ENCODE results near the gene PARVG. TPM values are rescaled to one million over a fixed set of nuclear protein-coding genes. Genes with fewer than 3 reads are reported as not detected.

Gene PARVG
- polyA plus RNA-seq, 2 of the 4 experiments (the other 2 are of a cell fraction): not detected

DNA sequence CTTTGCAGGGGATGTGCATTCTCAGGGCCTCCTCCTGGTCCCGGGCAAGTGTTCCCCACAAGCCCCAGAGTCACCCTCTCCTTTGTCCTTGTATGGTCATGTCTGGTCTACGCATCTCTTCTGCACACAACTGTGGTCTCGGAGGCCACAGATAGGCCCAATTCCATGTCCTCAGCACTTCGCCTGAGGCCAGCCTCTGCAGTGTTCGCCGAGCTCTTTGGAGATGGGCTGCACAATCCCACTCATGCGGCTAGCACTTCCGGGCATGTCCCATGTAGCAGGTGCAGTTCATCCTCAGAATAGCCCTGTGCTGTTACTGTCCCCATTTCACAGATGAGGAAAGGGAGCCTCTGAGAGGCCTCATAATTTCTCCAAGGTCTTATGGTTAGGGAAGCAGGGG is 7.6 kb downstream of the PARVG start:
- Histone ChIP-seq H3K4me2 (no peak overlapping the region), H3K27ac (no peak overlapping the region), H3K9me3 (no peaks in the 10 kb centered on the region), H3K4me3 (no peak overlapping the region), H3K4me1 (peaks cover 6% of the 10 kb centered on the region; the same call in 2 of the 3 replicates)
- ChIA-PET POLR2A (no interaction called here), CTCF (no interaction called here)
- ATAC-seq (no peak), FAIRE-seq (no peak), DNase-seq (ENCODE audit: low read depth in 1 of 2, low spot score in 1 of 2) (no peak)
- no peak for TF ChIP-seq RAD21 (conservative IDR thresholded peaks at IDR 0.05 in 1 of 2, IDR thresholded peaks at IDR 0.05 in 1 of 2)
- TF ChIP-seq HEYL (CRISPR knock-in tag; IDR thresholded peaks at IDR 0.05): no peak
- TF ChIP-seq KDM1A (IDR thresholded peaks at IDR 0.05; ENCODE audit: low read depth): no peak
- TF ChIP-seq NFE2L2 (conservative IDR thresholded peaks at IDR 0.05; ENCODE audit: low read length): no peak
- TF ChIP-seq, protein P1, sequence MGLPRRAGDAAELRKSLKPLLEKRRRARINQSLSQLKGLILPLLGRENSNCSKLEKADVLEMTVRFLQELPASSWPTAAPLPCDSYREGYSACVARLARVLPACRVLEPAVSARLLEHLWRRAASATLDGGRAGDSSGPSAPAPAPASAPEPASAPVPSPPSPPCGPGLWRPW (IDR thresholded peaks at IDR 0.05): no peak
- TF ChIP-seq JUNB (IDR thresholded peaks at IDR 0.05): no peak
- no peak for TF ChIP-seq POLR2A (IDR thresholded peaks at IDR 0.05; ENCODE audit: low read length)
- TF ChIP-seq TP53 (CRISPR knock-in tag; IDR thresholded peaks at IDR 0.05): no peak
- TF ChIP-seq ZSCAN20 (CRISPR knock-in tag; IDR thresholded peaks at IDR 0.05): no peak
- TF ChIP-seq, protein P2, sequence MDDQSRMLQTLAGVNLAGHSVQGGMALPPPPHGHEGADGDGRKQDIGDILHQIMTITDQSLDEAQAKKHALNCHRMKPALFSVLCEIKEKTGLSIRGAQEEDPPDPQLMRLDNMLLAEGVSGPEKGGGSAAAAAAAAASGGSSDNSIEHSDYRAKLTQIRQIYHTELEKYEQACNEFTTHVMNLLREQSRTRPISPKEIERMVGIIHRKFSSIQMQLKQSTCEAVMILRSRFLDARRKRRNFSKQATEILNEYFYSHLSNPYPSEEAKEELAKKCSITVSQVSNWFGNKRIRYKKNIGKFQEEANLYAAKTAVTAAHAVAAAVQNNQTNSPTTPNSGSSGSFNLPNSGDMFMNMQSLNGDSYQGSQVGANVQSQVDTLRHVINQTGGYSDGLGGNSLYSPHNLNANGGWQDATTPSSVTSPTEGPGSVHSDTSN (IDR thresholded peaks at IDR 0.05): no peak
- TF ChIP-seq, protein P3, sequence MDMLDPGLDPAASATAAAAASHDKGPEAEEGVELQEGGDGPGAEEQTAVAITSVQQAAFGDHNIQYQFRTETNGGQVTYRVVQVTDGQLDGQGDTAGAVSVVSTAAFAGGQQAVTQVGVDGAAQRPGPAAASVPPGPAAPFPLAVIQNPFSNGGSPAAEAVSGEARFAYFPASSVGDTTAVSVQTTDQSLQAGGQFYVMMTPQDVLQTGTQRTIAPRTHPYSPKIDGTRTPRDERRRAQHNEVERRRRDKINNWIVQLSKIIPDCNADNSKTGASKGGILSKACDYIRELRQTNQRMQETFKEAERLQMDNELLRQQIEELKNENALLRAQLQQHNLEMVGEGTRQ (IDR thresholded peaks at IDR 0.05): no peak
- no peak for TF ChIP-seq CBX8 (IDR thresholded peaks at IDR 0.05)
- TF ChIP-seq HOXB5 (CRISPR knock-in tag; IDR thresholded peaks at IDR 0.05): no peak
- TF ChIP-seq, protein P4, sequence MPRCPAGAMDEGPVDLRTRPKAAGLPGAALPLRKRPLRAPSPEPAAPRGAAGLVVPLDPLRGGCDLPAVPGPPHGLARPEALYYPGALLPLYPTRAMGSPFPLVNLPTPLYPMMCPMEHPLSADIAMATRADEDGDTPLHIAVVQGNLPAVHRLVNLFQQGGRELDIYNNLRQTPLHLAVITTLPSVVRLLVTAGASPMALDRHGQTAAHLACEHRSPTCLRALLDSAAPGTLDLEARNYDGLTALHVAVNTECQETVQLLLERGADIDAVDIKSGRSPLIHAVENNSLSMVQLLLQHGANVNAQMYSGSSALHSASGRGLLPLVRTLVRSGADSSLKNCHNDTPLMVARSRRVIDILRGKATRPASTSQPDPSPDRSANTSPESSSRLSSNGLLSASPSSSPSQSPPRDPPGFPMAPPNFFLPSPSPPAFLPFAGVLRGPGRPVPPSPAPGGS (IDR thresholded peaks at IDR 0.05): no peak
- WGBS (ENCODE audit: missing lambda C conversion rate): 48% methylated on average over 6 of the region's 8 CpGs

DNA sequence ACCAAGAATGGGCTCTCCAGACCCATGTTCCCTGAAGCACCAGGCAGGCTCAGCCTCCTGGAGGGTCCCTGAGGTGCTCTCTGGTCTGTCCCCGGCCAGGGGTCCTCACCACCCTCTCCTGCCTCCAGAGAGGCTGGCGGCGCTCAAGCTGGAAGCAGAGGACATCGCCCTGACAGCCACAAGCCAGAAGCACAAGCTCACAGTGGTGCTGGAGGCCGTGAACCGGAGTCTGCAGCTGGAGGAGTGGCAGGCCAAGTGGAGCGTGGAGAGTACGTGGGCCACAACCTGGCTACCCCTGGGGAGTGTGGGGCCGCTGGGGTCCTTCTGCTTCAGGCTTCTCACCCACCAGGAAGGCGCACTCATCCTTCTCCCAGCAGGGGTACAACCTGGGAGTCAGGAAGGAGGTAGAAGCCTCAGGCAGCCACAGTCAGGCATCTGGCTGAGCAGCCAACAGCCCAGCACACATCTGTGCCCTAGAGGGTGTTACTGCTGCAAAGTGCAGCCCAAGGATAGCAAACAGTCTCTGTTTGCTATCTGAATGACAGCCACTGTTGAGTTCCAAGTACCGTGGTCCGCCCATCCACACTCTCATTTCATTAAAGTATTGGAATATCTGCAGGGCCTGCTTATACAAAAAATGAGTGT is 8.4 kb downstream of the PARVG start:
- FAIRE-seq: no peak
- WGBS (ENCODE audit: missing lambda C conversion rate): no CpG with 5 or more reads among the region's 12 CpGs
- Histone ChIP-seq H3K4me2 (no peak overlapping the region), H3K9me3 (no peaks in the 10 kb centered on the region), H3K4me1 (peaks cover 9% of the 10 kb centered on the region; the same call in 2 of the 3 replicates), H3K27ac (no peak overlapping the region), H3K4me3 (no peak overlapping the region)
- DNase-seq (ENCODE audit: low read depth in 1 of 2, low spot score in 1 of 2): no peak
- CTCF ChIA-PET: no interaction called here
- ATAC-seq: no peak
- no peak for TF ChIP-seq TP53 (CRISPR knock-in tag; IDR thresholded peaks at IDR 0.05)
- no peak for TF ChIP-seq HOXB13 (CRISPR knock-in tag; IDR thresholded peaks at IDR 0.05; ENCODE audit: low read depth)
- TF ChIP-seq, protein P4 (IDR thresholded peaks at IDR 0.05): no peak
- TF ChIP-seq EP300 (IDR thresholded peaks at IDR 0.05): no peak
- TF ChIP-seq, protein P3 (IDR thresholded peaks at IDR 0.05): no peak
- no peak for TF ChIP-seq NPAS2 (CRISPR knock-in tag; IDR thresholded peaks at IDR 0.05; ENCODE audit: borderline replicate concordance)
- TF ChIP-seq, protein P5, sequence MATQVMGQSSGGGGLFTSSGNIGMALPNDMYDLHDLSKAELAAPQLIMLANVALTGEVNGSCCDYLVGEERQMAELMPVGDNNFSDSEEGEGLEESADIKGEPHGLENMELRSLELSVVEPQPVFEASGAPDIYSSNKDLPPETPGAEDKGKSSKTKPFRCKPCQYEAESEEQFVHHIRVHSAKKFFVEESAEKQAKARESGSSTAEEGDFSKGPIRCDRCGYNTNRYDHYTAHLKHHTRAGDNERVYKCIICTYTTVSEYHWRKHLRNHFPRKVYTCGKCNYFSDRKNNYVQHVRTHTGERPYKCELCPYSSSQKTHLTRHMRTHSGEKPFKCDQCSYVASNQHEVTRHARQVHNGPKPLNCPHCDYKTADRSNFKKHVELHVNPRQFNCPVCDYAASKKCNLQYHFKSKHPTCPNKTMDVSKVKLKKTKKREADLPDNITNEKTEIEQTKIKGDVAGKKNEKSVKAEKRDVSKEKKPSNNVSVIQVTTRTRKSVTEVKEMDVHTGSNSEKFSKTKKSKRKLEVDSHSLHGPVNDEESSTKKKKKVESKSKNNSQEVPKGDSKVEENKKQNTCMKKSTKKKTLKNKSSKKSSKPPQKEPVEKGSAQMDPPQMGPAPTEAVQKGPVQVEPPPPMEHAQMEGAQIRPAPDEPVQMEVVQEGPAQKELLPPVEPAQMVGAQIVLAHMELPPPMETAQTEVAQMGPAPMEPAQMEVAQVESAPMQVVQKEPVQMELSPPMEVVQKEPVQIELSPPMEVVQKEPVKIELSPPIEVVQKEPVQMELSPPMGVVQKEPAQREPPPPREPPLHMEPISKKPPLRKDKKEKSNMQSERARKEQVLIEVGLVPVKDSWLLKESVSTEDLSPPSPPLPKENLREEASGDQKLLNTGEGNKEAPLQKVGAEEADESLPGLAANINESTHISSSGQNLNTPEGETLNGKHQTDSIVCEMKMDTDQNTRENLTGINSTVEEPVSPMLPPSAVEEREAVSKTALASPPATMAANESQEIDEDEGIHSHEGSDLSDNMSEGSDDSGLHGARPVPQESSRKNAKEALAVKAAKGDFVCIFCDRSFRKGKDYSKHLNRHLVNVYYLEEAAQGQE (IDR thresholded peaks at IDR 0.05): no peak
- TF ChIP-seq SREBF2 (IDR thresholded peaks at IDR 0.05): no peak
- TF ChIP-seq HEYL (CRISPR knock-in tag; IDR thresholded peaks at IDR 0.05): no peak
- no peak for TF ChIP-seq ZFP36 (IDR thresholded peaks at IDR 0.05; ENCODE audit: borderline replicate concordance, partially characterized antibody)
- TF ChIP-seq, protein P2 (IDR thresholded peaks at IDR 0.05): no peak
- TF ChIP-seq MYC (IDR thresholded peaks at IDR 0.05; ENCODE audit: borderline replicate concordance, low read length): no peak
- TF ChIP-seq CBX2 (IDR thresholded peaks at IDR 0.05; ENCODE audit: borderline replicate concordance, low read depth): no peak
- TF ChIP-seq POLR2AphosphoS2 (conservative IDR thresholded peaks at IDR 0.05; ENCODE audit: low read length): no peak
- no peak for TF ChIP-seq TFCP2L1 (CRISPR knock-in tag; IDR thresholded peaks at IDR 0.05)
- POLR2A ChIA-PET: no interaction called here

Measured in A549 (cell line).